Measurements from ENCODE around the gene CCL16.
"Not testable (repeated sequence)": the region's sequence is repeated elsewhere in the genome, so short reads cannot be mapped to it uniquely, and the experiment has no call there.

The CCL16 gene

DNA sequence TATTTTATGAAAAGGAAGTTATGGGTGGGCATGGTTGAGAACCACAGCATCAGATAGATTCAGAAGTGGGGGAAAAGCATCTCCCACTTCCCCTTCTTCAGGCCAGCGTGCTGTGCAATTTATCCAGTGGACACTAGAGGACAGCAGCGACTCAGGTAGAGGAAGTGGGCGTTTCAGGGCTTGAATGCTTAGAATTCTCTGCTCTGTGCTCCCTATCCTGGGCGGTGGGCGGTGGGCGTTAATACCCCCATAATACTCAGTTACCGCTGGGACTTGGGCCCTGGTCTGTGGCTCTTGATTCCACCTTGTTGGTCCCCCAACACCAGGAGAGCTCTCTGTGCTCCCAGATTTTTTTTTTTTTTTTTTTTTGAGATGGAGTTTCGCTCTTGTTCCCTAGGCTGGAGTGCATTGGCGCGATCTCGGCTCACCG is 34.1 kb downstream of the CCL16 start:
- in situ Hi-C loops (cut with MboI; ENCODE audit: low sequenced_read_pairs, unreplicated experiment): no loop called here
- peak; percentile 86 for TF ChIP-seq CTCF (IDR thresholded peaks at IDR 0.05; ENCODE audit: borderline replicate concordance, control extremely low read depth, extremely low read depth, insufficient read depth, missing control alignments)
- DNase-seq (ENCODE audit: low spot score): peak; percentile 65

DNA sequence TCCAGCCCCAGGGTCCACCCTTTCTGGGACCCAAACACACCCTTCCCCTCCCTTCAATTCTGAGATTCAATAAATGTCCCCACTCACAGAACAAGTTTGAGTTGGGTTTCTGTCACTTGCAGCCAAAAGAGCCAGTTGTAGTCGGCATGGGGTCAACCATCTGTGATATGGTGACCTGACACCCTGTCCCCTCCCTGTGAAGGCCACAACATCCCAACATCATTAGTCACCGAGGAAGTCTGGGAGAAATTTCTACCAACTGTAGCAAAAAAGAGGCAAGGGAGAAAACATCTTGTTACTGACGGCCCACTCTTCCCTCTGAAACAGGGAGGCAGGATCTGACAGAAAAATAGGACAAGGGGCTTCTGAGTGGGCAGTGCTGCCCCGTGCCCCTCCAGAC is 37.1 kb downstream of the CCL16 start:
- no peak for DNase-seq (ENCODE audit: low spot score)
- TF ChIP-seq CTCF (IDR thresholded peaks at IDR 0.05; ENCODE audit: borderline replicate concordance, control extremely low read depth, extremely low read depth, insufficient read depth, missing control alignments): no peak
- in situ Hi-C loops (cut with MboI; ENCODE audit: low sequenced_read_pairs, unreplicated experiment): no loop called here

GRCh38 chr17:35943537-35943936 is 37.8 kb downstream of the CCL16 start, which contains the start of gene LYZL6:
LYZL6 (minus strand) TSS chr17:35943713; CDS start chr17:35939356, 4,357 bp downstream.
- no peak for TF ChIP-seq CTCF (IDR thresholded peaks at IDR 0.05; ENCODE audit: borderline replicate concordance, control extremely low read depth, extremely low read depth, insufficient read depth, missing control alignments)
- in situ Hi-C loops (cut with MboI; ENCODE audit: low sequenced_read_pairs, unreplicated experiment): no loop called here
- DNase-seq (ENCODE audit: low spot score): no peak

GRCh38 chr17:35942588-35943186 is 38.6 kb downstream of the CCL16 start:
- in situ Hi-C loops (cut with MboI; ENCODE audit: low sequenced_read_pairs, unreplicated experiment): no loop called here

GRCh38 chr17:35938492-35938891 is 42.8 kb downstream of the CCL16 start:
- in situ Hi-C loops (cut with MboI; ENCODE audit: low sequenced_read_pairs, unreplicated experiment): not testable (repeated sequence)

More at GRCh38 chr17:35942588-35943186, 38.6 kb downstream of the CCL16 start:
- no peak for TF ChIP-seq CTCF (IDR thresholded peaks at IDR 0.05; ENCODE audit: borderline replicate concordance, control extremely low read depth, extremely low read depth, insufficient read depth, missing control alignments)
- no peak for DNase-seq (ENCODE audit: low spot score)

DNA sequence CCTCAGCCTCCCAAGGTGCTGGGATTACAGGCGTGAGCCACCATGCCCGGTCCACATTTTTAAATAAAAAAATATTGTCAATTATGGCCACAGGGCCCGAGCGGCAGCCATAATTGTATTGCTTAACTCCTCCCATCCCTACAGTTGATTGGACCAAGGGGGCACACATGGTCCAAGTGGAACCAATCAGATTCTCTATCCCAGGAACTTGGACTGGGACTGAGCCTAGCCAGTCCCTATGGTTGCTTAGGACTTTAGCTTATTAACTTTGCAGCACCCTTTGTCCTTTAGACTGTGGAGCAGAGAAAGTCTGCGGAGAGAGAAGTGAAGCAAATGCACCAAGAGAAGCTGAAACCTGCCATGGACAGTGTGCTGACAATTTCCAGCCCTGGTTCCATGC is 45.2 kb downstream of the CCL16 start:
- in situ Hi-C loops (cut with MboI; ENCODE audit: low sequenced_read_pairs, unreplicated experiment): no loop called here
- DNase-seq (ENCODE audit: low spot score): no peak

More at GRCh38 chr17:35938492-35938891, 42.8 kb downstream of the CCL16 start:
- DNase-seq (ENCODE audit: low spot score): not testable (repeated sequence)

More for the DNA sequence above, 45.2 kb downstream of the CCL16 start:
- TF ChIP-seq CTCF (IDR thresholded peaks at IDR 0.05; ENCODE audit: borderline replicate concordance, control extremely low read depth, extremely low read depth, insufficient read depth, missing control alignments): no peak

All from GM13976 (cell line).